GM12878 (cell line): ENCODE results near the gene BCL2.

Experiments
- BHLHE40 ChIP-seq, 2 experiments: fragments of 450-650 bp in 1 of 2; IDR thresholded peaks; 2 replicates each; pipeline ENCODE4 v1.6.1; 2011 to 2017; ENCODE audit warnings: low read depth in 2 of 2, borderline replicate concordance in 1 of 2, improper control_type of control experiment in 1 of 2, low read length in 1 of 2, mild to moderate bottlenecking in 1 of 2
- ETV6 ChIP-seq, 2 experiments: fragments of 450-650 bp in 1 of 2; IDR thresholded peaks in 1 of 2; conservative IDR thresholded peaks in 1 of 2; 2 replicates each; pipeline ENCODE4 v1.6.1; 2014; ENCODE audit warnings: antibody characterized with exemption in 1 of 2, borderline replicate concordance in 1 of 2, low read depth in 1 of 2, mild to moderate bottlenecking in 1 of 2, moderate library complexity in 1 of 2
- NFXL1 ChIP-seq: fragments of 450-650 bp; IDR thresholded peaks from 2 replicates; pipeline ENCODE4 v1.6.1; 2017; ENCODE audit warnings: antibody characterized with exemption, mild to moderate bottlenecking, borderline replicate concordance
- SIN3A ChIP-seq: IDR thresholded peaks from 2 replicates; pipeline ENCODE4 v1.6.1; 2012; ENCODE audit warnings: low read depth, low read length, improper control_type of control experiment
- TAF1 ChIP-seq: IDR thresholded peaks from 2 replicates; pipeline ENCODE4 v1.6.1; 2011; ENCODE audit warnings: mild to moderate bottlenecking, low read depth, low read length, borderline replicate concordance
- YY1 ChIP-seq: IDR thresholded peaks from 2 replicates; pipeline ENCODE4 v1.6.1; 2011; ENCODE audit warnings: low read depth, mild to moderate bottlenecking, low read length
- TF ChIP-seq, protein P1 (sequence below), 3 experiments: IDR thresholded peaks in 2 of 3; conservative IDR thresholded peaks in 1 of 3; 2 replicates each; pipeline ENCODE4 v1.5.1; 2011; ENCODE audit warnings: low read depth in 3 of 3, low read length in 3 of 3, mild to moderate bottlenecking in 3 of 3, control low read depth in 2 of 3, moderate library complexity in 2 of 3, inconsistent platforms in 1 of 3, mixed read lengths in 1 of 3; ENCODE audit not compliant: control insufficient read depth in 2 of 3, insufficient read depth in 1 of 3; ENCODE audit errors: extremely low read depth in 1 of 3
- TF ChIP-seq, protein P2 (sequence below): IDR thresholded peaks from 2 replicates; pipeline ENCODE4 v1.6.1; 2012; ENCODE audit warnings: low read depth, low read length, improper control_type of control experiment

DNA sequence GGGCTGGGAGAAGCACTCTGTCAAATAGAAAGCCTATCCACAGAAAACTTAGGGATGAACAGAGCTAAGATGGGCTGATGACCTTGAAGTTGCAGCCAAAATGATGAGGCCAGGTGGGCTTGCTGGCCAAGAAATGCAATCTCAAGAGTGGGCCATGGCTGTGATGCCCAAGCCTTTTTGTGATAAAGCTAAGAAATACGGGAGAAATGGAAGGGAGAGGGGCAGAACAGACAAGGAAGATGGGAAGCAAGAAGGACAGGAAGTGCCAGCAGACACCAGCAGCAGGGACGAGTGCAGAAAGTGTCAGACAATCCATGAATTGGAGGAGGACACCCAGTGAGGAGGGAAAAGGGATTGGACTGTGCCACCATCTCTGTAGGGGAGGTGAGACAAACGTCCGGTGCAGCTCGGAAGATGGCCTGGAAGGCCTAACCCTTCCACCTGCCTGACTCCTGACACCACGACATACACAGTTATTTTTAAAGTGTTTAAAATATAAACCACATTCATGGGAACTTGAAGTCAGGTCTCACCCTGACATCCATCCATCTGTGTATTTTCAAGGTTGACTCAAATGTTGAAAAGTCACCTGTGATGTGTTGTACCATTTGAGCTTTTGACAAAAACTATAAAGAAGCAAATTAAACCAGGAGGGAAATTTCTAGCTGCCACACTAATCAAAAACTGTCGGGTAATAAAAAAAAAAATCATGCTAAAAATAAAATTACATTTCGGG is 105.5 kb downstream of the BCL2 start:
- no peak for TF ChIP-seq ETV6 (conservative IDR thresholded peaks at IDR 0.05 in 1 of 2, IDR thresholded peaks at IDR 0.05 in 1 of 2; ENCODE audit: borderline replicate concordance in 1 of 2, low read depth in 1 of 2)
- TF ChIP-seq, protein P1, sequence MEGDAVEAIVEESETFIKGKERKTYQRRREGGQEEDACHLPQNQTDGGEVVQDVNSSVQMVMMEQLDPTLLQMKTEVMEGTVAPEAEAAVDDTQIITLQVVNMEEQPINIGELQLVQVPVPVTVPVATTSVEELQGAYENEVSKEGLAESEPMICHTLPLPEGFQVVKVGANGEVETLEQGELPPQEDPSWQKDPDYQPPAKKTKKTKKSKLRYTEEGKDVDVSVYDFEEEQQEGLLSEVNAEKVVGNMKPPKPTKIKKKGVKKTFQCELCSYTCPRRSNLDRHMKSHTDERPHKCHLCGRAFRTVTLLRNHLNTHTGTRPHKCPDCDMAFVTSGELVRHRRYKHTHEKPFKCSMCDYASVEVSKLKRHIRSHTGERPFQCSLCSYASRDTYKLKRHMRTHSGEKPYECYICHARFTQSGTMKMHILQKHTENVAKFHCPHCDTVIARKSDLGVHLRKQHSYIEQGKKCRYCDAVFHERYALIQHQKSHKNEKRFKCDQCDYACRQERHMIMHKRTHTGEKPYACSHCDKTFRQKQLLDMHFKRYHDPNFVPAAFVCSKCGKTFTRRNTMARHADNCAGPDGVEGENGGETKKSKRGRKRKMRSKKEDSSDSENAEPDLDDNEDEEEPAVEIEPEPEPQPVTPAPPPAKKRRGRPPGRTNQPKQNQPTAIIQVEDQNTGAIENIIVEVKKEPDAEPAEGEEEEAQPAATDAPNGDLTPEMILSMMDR (IDR thresholded peaks at IDR 0.05 in 2 of 3, conservative IDR thresholded peaks at IDR 0.05 in 1 of 3; ENCODE audit: control insufficient read depth in 2 of 3, extremely low read depth in 1 of 3, insufficient read depth in 1 of 3, low read depth in 3 of 3, low read length in 3 of 3) = no peak
- no peak for TF ChIP-seq BHLHE40 (IDR thresholded peaks at IDR 0.05; ENCODE audit: borderline replicate concordance in 1 of 2, low read depth in 2 of 2, low read length in 1 of 2)
- TF ChIP-seq NFXL1 = no peak
- no peak for TF ChIP-seq YY1
- no peak for TF ChIP-seq TAF1
- TF ChIP-seq, protein P2, sequence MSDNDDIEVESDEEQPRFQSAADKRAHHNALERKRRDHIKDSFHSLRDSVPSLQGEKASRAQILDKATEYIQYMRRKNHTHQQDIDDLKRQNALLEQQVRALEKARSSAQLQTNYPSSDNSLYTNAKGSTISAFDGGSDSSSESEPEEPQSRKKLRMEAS = no peak
- TF ChIP-seq SIN3A = no peak
